HG03520 (cell line): Measurements from ENCODE around the gene SASH3.

Source experiments
- ATAC-seq: cut with Tn5 transposase; IDR thresholded peaks from one replicate; pipeline ENCODE4 v1.9.1; 2021; ENCODE audit warnings: mild to moderate bottlenecking, moderate library complexity; ENCODE audit not compliant: unreplicated experiment

Gene SASH3

GRCh38 chrX:129781680-129782495, 2.1 kb downstream of the SASH3 start:
- no peak for ATAC-seq

GRCh38 chrX:129782706-129783105, 3.0 kb downstream of the SASH3 start:
- ATAC-seq: no peak

- no peak for ATAC-seq
Measured at GRCh38 chrX:129783291-129783713, 3.6 kb downstream of the SASH3 start.

- ATAC-seq: no peak
Measured at GRCh38 chrX:129784371-129784770, 4.6 kb downstream of the SASH3 start.

GRCh38 chrX:129785160-129785947, 5.6 kb downstream of the SASH3 start:
- no peak for ATAC-seq

- peak; percentile 86 for ATAC-seq
Measured at GRCh38 chrX:129786210-129786651, 6.5 kb downstream of the SASH3 start.

GRCh38 chrX:129787336-129788055, 7.7 kb downstream of the SASH3 start:
- no peak for ATAC-seq

- ATAC-seq: no peak
Measured at GRCh38 chrX:129788527-129788926, 8.8 kb downstream of the SASH3 start.

GRCh38 chrX:129790146-129790545, 10.4 kb downstream of the SASH3 start:
- ATAC-seq: no peak

- no peak for ATAC-seq
Measured at GRCh38 chrX:129790808-129791207, 11.1 kb downstream of the SASH3 start.

GRCh38 chrX:129791336-129791735, 11.6 kb downstream of the SASH3 start:
- no peak for ATAC-seq

GRCh38 chrX:129791961-129792570, 12.3 kb downstream of the SASH3 start:
- ATAC-seq: no peak

- ATAC-seq: no peak
Measured at GRCh38 chrX:129792586-129793291, 13.0 kb downstream of the SASH3 start.

GRCh38 chrX:129793604-129794191, 13.9 kb downstream of the SASH3 start:
- no peak for ATAC-seq

GRCh38 chrX:129795584-129795983, 15.8 kb downstream of the SASH3 start:
- ATAC-seq: no peak

- ATAC-seq: no peak
Measured at GRCh38 chrX:129797251-129797906, 17.6 kb downstream of the SASH3 start.

GRCh38 chrX:129798456-129798855, 18.7 kb downstream of the SASH3 start:
- ATAC-seq: no peak

GRCh38 chrX:129798888-129799287, 19.1 kb downstream of the SASH3 start:
- no peak for ATAC-seq

- ATAC-seq: no peak
Measured at GRCh38 chrX:129800186-129800585, 20.4 kb downstream of the SASH3 start.
